Progenitor cell of endocrine pancreas (in vitro differentiated cells): Measurements from ENCODE around the gene PPP6R3. TPM values are rescaled to one million over a fixed set of nuclear protein-coding genes. Genes with fewer than 3 reads are reported as not detected.
A peak's percentile ranks its signal among the peaks of the same experiment; 100 is the strongest.
"Not testable (repeated sequence)": the region's sequence is repeated elsewhere in the genome, so short reads cannot be mapped to it uniquely, and the experiment has no call there.

Experiments
- DNase-seq: peaks from one replicate; pipeline ENCODE4 v3.0.0; 2021; ENCODE audit warnings: low spot score; ENCODE audit not compliant: unreplicated experiment
- H3K27ac Mint-ChIP-seq: 2 replicates; pipeline ENCODE4 v1.8.0; 2021; ENCODE audit warnings: mild to moderate bottlenecking, moderate library complexity, mixed read lengths
- H3K27me3 Mint-ChIP-seq: 2 replicates; pipeline ENCODE4 v1.8.0; 2021; ENCODE audit warnings: mixed read lengths
- H3K36me3 Mint-ChIP-seq: 2 replicates; pipeline ENCODE4 v1.8.0; 2022; ENCODE audit warnings: mixed read lengths; ENCODE audit not compliant: insufficient read depth
- H3K4me1 Mint-ChIP-seq: 2 replicates; pipeline ENCODE4 v1.8.0; 2021; ENCODE audit warnings: low read depth, mixed read lengths
- H3K4me3 Mint-ChIP-seq: 2 replicates; pipeline ENCODE4 v1.8.0; 2021; ENCODE audit warnings: low read depth, mild to moderate bottlenecking, moderate library complexity, mixed read lengths
- H3K9me3 Mint-ChIP-seq: 2 replicates; pipeline ENCODE4 v1.8.0; 2021; ENCODE audit warnings: low read depth, mixed read lengths
- total RNA-seq: library from RNA; stranded (reverse); gene quantifications from 2 replicates; pipeline ENCODE4 v1.2.1, GENCODE V29; 2021
- TF ChIP-seq, protein P1 (sequence below): fragments of 200-600 bp; sonication (generic); IDR thresholded peaks from one replicate; pipeline ENCODE4 v1.5.0; 2021; ENCODE audit warnings: antibody characterized with exemption, mild to moderate bottlenecking; ENCODE audit not compliant: unreplicated experiment

The PPP6R3 gene
- total RNA-seq, 1 donor from 2014 or later = 124 TPM

DNA sequence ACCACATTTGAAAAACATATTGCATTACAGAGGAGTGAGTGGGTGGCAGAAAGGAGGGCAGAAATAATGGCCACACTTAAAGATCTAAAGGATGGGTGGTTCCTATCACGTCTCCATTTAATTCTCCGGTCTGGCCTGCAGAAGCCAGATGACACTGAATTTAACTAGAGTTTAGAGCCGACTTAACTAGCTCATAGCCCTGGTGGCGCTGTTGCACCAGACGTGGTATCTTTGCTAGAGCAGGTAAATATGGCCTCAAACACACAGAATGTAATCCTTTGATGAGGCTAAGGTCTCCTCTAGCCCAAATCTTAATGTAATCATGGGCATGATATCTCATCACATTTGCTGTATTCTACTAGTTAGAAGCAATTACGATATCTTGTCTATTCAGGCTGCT lies 172.2 kb downstream of the PPP6R3 start:
- no peak overlapping the region for H3K4me3 Mint-ChIP-seq
- H3K27me3 Mint-ChIP-seq = peaks cover 39% of the 10 kb centered on the region
- no peak for DNase-seq
- H3K9me3 Mint-ChIP-seq = no peaks in the 10 kb centered on the region
- no peaks in the 10 kb centered on the region for H3K4me1 Mint-ChIP-seq
- no peaks in the 10 kb centered on the region for H3K36me3 Mint-ChIP-seq
- TF ChIP-seq, protein P1, sequence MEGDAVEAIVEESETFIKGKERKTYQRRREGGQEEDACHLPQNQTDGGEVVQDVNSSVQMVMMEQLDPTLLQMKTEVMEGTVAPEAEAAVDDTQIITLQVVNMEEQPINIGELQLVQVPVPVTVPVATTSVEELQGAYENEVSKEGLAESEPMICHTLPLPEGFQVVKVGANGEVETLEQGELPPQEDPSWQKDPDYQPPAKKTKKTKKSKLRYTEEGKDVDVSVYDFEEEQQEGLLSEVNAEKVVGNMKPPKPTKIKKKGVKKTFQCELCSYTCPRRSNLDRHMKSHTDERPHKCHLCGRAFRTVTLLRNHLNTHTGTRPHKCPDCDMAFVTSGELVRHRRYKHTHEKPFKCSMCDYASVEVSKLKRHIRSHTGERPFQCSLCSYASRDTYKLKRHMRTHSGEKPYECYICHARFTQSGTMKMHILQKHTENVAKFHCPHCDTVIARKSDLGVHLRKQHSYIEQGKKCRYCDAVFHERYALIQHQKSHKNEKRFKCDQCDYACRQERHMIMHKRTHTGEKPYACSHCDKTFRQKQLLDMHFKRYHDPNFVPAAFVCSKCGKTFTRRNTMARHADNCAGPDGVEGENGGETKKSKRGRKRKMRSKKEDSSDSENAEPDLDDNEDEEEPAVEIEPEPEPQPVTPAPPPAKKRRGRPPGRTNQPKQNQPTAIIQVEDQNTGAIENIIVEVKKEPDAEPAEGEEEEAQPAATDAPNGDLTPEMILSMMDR = peak; percentile 68
- H3K27ac Mint-ChIP-seq = no peak overlapping the region

DNA sequence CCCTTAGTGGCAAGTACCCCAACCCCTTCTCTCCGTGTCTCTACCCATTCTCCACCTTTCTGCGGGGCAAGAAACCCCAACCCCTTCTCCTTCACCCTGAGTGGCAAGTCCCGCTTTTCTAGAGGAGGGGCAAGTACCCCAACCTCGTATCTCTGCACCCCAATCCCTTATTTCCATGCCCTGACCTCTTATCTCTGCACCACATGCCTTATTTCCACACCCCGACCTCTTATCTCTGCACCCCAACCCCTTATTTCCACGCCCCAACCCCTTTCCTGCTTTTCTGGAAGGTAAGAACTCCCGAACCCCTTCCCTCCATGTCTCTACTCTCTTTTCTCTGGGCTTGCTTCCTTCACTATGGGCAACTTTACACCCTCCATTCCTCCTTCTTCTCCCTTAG lies 174.1 kb downstream of the PPP6R3 start:
- DNase-seq, H3K27ac Mint-ChIP-seq, H3K4me3 Mint-ChIP-seq, H3K4me1 Mint-ChIP-seq, H3K9me3 Mint-ChIP-seq, H3K36me3 Mint-ChIP-seq: not testable (repeated sequence)
- H3K27me3 Mint-ChIP-seq = peaks cover 43% of the 10 kb centered on the region

DNA sequence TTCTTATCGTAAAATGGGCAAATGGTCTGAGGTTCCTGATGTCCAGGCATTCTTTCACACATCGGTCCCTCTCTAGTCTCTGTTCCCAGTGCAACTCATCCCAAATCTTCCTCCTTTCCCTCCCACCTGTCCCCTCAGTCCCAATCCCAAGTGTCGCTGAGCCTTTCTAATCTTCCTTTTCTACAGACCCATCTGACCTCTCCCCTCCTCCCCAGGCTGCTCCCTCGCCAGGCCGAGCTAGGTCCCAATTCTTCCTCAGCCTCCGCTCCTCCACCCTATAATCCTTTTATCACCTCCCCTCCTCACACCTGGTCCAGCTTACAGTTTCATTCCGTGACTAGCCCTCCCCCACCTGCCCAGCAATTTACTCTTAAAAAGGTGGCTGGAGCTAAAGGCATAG lies 174.6 kb downstream of the PPP6R3 start:
- H3K27me3 Mint-ChIP-seq = peaks cover 46% of the 10 kb centered on the region
- H3K27ac Mint-ChIP-seq, H3K4me1 Mint-ChIP-seq, H3K36me3 Mint-ChIP-seq, DNase-seq, H3K9me3 Mint-ChIP-seq, H3K4me3 Mint-ChIP-seq: not testable (repeated sequence)

- DNase-seq, H3K27ac Mint-ChIP-seq, H3K9me3 Mint-ChIP-seq, H3K36me3 Mint-ChIP-seq, H3K4me3 Mint-ChIP-seq, H3K4me1 Mint-ChIP-seq: not testable (repeated sequence)
- peaks cover 51% of the 10 kb centered on the region for H3K27me3 Mint-ChIP-seq
These were observed 175.3 kb downstream of the PPP6R3 start for GRCh38 chr11:68635883-68636282.

GRCh38 chr11:68639322-68639721 lies 178.8 kb downstream of the PPP6R3 start:
- H3K9me3 Mint-ChIP-seq, H3K27ac Mint-ChIP-seq, DNase-seq, H3K4me1 Mint-ChIP-seq, H3K4me3 Mint-ChIP-seq, H3K36me3 Mint-ChIP-seq: not testable (repeated sequence)
- peaks cover 50% of the 10 kb centered on the region for H3K27me3 Mint-ChIP-seq

- TF ChIP-seq, protein P1 = no peak
- no peak for DNase-seq
- Mint-ChIP-seq H3K27ac (no peak overlapping the region), H3K4me1 (no peaks in the 10 kb centered on the region), H3K4me3 (no peak overlapping the region), H3K36me3 (no peaks in the 10 kb centered on the region), H3K27me3 (peaks cover 28% of the 10 kb centered on the region), H3K9me3 (peaks cover 7% of the 10 kb centered on the region)
These were observed 181.3 kb downstream of the PPP6R3 start for GRCh38 chr11:68641880-68642279.

GRCh38 chr11:68643585-68643984 lies 183.0 kb downstream of the PPP6R3 start:
- Mint-ChIP-seq H3K27me3 (peaks cover 23% of the 10 kb centered on the region), H3K9me3 (peaks cover 12% of the 10 kb centered on the region), H3K4me3 (no peak overlapping the region), H3K36me3 (no peaks in the 10 kb centered on the region), H3K27ac (no peak overlapping the region), H3K4me1 (no peaks in the 10 kb centered on the region)
- TF ChIP-seq, protein P1 = no peak
- no peak for DNase-seq
